Brain microvascular endothelial cell (primary cell): ENCODE data around the gene OPRD1.
"Not testable (repeated sequence)": the region's sequence is repeated elsewhere in the genome, so short reads cannot be mapped to it uniquely, and the experiment has no call there.

ENCODE experiments used
- DNase-seq: peaks from one replicate; pipeline ENCODE4 v3.0.0-alpha.2; 2020
- H3K27ac ChIP-seq: fragments of 250-450 bp; sonication (Bioruptor Pico); 2 replicates; pipeline ENCODE4 v1.5.1; 2020; ENCODE audit warnings: mild to moderate bottlenecking, moderate library complexity
- H3K27me3 ChIP-seq: fragments of 250-450 bp; sonication (Bioruptor Pico); replicated peaks from 2 replicates; pipeline ENCODE4 v1.5.1; 2020; ENCODE audit warnings: mild to moderate bottlenecking
- H3K36me3 ChIP-seq: fragments of 250-450 bp; sonication (Bioruptor Pico); replicated peaks from 2 replicates; pipeline ENCODE4 v1.5.1; 2020; ENCODE audit warnings: mild to moderate bottlenecking
- H3K4me3 ChIP-seq: 2 replicates; pipeline ENCODE4 v1.5.1; 2011; ENCODE audit warnings: low read depth, mild to moderate bottlenecking, control low read depth, low read length, moderate library complexity
- in situ Hi-C: cut with HindIII; loops from 2 replicates; pipeline ENCODE4 v1.10.0; 2017; ENCODE audit warnings: low sequenced_read_pairs, low pct_ligation_motif_present
- TF ChIP-seq, protein P1 (sequence below): IDR thresholded peaks from 2 replicates; pipeline ENCODE4 v1.5.1; 2011; ENCODE audit warnings: low read depth, mild to moderate bottlenecking, moderate library complexity, low read length, control low read depth, inconsistent platforms; ENCODE audit errors: missing control alignments

The OPRD1 gene

DNA sequence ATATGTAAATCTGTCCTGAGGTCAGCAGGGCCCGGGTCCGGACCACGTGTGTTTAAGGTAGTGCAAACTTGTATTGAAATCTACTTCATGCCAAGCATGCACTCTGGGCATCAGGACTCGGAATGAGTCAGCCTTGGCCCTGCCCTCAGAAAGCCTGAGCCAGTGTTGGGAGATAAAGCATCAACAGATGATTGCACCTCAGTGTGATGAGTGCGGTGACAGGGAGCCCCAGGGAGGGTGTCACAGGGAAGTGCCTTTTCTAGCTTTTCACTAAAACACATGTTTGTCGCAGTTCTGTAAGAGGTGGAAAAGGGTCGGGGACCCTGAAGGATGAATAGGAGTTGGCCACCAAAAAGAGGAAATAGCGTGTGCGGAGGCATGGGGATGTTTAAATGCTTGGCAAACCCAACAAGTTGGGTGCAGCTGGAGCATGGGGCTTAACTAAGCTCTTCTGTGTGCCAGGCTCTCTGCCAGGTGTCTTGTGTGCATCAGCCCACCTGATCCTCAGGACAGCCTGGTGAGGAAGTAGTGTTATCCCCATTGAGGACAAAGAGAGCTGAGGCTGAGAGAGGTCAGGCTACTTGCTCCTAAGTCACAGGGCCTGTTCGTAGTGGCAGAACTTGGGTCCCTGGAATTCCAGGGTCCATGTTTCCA is 54.2 kb downstream of the OPRD1 start:
- TF ChIP-seq, protein P1, sequence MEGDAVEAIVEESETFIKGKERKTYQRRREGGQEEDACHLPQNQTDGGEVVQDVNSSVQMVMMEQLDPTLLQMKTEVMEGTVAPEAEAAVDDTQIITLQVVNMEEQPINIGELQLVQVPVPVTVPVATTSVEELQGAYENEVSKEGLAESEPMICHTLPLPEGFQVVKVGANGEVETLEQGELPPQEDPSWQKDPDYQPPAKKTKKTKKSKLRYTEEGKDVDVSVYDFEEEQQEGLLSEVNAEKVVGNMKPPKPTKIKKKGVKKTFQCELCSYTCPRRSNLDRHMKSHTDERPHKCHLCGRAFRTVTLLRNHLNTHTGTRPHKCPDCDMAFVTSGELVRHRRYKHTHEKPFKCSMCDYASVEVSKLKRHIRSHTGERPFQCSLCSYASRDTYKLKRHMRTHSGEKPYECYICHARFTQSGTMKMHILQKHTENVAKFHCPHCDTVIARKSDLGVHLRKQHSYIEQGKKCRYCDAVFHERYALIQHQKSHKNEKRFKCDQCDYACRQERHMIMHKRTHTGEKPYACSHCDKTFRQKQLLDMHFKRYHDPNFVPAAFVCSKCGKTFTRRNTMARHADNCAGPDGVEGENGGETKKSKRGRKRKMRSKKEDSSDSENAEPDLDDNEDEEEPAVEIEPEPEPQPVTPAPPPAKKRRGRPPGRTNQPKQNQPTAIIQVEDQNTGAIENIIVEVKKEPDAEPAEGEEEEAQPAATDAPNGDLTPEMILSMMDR, result no peak
- in situ Hi-C loops, result no loop called here

GRCh38 chr1:28867850-28868249 is 55.9 kb downstream of the OPRD1 start:
- Histone ChIP-seq H3K27ac (no peak overlapping the region), H3K27me3 (no peaks in the 10 kb centered on the region), H3K36me3 (no peaks in the 10 kb centered on the region), H3K4me3 (no peak overlapping the region)
- TF ChIP-seq, protein P1, result no peak
- no peak for DNase-seq
- in situ Hi-C loops, result no loop called here

More for the DNA sequence above, 54.2 kb downstream of the OPRD1 start:
- Histone ChIP-seq H3K36me3 (no peaks in the 10 kb centered on the region), H3K27me3 (no peaks in the 10 kb centered on the region), H3K27ac (no peak overlapping the region), H3K4me3 (no peak overlapping the region)
- DNase-seq, result no peak

DNA sequence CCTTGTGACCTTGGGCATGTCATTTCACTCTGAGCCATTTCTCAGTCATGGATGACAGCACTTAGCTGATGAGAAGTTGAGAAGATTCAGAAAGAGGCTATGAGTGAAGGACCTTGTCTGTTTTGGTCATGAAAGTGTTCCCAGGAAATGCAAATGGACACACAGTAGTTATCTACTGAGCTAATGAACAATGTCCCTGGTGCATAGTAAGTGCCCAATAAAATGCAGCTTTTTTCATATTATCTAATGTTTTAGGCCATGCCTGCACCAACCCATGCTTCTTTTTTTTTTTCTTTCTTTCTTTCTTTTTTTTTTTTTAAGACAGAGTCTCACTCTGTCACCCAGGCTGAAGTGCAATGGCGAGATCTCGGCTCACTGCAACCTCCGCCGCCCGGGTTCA is 58.0 kb downstream of the OPRD1 start:
- in situ Hi-C loops, result no loop called here
- H3K27ac ChIP-seq, result no peak overlapping the region
- H3K4me3 ChIP-seq, result no peak overlapping the region
- DNase-seq, result no peak
- H3K36me3 ChIP-seq, result no peaks in the 10 kb centered on the region
- H3K27me3 ChIP-seq, result no peaks in the 10 kb centered on the region
- TF ChIP-seq, protein P1, result no peak

- TF ChIP-seq, protein P1, result no peak
- H3K27me3 ChIP-seq, result no peaks in the 10 kb centered on the region
- no peak overlapping the region for H3K4me3 ChIP-seq
- no peaks in the 10 kb centered on the region for H3K36me3 ChIP-seq
- no peak for DNase-seq
- in situ Hi-C loops, result no loop called here
- no peak overlapping the region for H3K27ac ChIP-seq
Observed at GRCh38 chr1:28871631-28872401, 59.8 kb downstream of the OPRD1 start.

DNA sequence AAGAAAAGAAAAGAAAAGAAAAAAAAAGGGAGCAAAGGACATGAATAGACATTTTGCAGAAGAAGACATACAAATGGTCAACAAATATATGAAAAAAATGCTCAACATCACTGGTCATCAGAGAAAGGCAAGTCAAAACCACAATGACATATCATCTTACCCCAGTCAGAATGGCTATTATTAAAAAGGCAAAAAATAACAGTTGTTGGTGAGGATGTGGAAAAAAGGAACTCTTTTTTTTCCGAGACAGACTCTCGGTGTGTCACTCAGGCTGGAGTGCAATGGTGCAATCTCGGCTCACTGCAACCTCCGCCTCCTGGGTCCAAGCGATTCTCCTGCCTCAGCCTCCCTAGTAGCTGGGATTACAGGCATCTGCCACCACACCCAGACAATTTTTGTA is 63.2 kb downstream of the OPRD1 start:
- H3K27ac ChIP-seq, H3K27me3 ChIP-seq, H3K4me3 ChIP-seq, DNase-seq, in situ Hi-C loops, H3K36me3 ChIP-seq: not testable (repeated sequence)

- H3K36me3 ChIP-seq, result no peaks in the 10 kb centered on the region
- in situ Hi-C loops, result no loop called here
- peak; percentile 55 for DNase-seq
- H3K27ac ChIP-seq, result no peak overlapping the region
- no peaks in the 10 kb centered on the region for H3K27me3 ChIP-seq
- TF ChIP-seq, protein P1, result peak; percentile 92
- no peak overlapping the region for H3K4me3 ChIP-seq
Observed at GRCh38 chr1:28877132-28877781, 65.3 kb downstream of the OPRD1 start.
